Thoracic aorta (tissue), 2 donors: Measurements from ENCODE around the gene RABEPK. TPM values are rescaled to one million over a fixed set of nuclear protein-coding genes. Genes with fewer than 3 reads are reported as not detected.
"Not testable (repeated sequence)": the region's sequence is repeated elsewhere in the genome, so short reads cannot be mapped to it uniquely, and the experiment has no call there.

Source experiments
- ATAC-seq: fragments of 150-250 bp; one replicate; pipeline ENCODE4 v1.8.0; 2017; ENCODE audit warnings: low read depth; ENCODE audit not compliant: insufficient number of reproducible peaks, low FRiP score
- DNase-seq: peaks from one replicate; pipeline ENCODE4 v3.0.0-alpha.2; 2020; ENCODE audit warnings: low spot score
- H3K27ac ChIP-seq, 2 donors: fragments of 200-600 bp; sonication (generic); 1 replicate in 1 of 2; 2 replicates in 1 of 2; pipeline ENCODE4 v1.5.1; 2016; ENCODE audit warnings: mild to moderate bottlenecking in 2 of 2, moderate library complexity in 2 of 2
- H3K27me3 ChIP-seq: fragments of 200-600 bp; sonication (generic); replicated peaks from 2 replicates; pipeline ENCODE4 v1.6.0; 2016; ENCODE audit warnings: mild to moderate bottlenecking; ENCODE audit not compliant: insufficient read depth
- H3K36me3 ChIP-seq: fragments of 200-600 bp; sonication (generic); one replicate; pipeline ENCODE4 v1.5.1; 2016
- H3K4me1 ChIP-seq, 2 donors: fragments of 200-600 bp; sonication (generic); 1 replicate in 1 of 2; 2 replicates in 1 of 2; pipeline versions ENCODE4 v1.5.1 to v1.6.0; 2016; ENCODE audit warnings: low read depth in 2 of 2, mild to moderate bottlenecking in 1 of 2; ENCODE audit not compliant: control insufficient read depth in 1 of 2
- H3K4me3 ChIP-seq: fragments of 200-600 bp; sonication (generic); 2 replicates; pipeline ENCODE4 v1.5.1; 2016; ENCODE audit warnings: mild to moderate bottlenecking
- H3K9me3 ChIP-seq: fragments of 200-600 bp; sonication (generic); 2 replicates; pipeline ENCODE4 v1.5.1; 2016
- CTCF ChIP-seq: fragments of 200-600 bp; sonication (generic); IDR thresholded peaks from one replicate; pipeline ENCODE4 v1.5.1; 2019; ENCODE audit warnings: antibody characterized with exemption
- total RNA-seq, 2 donors: library from RNA; depleted of rRNA; stranded (reverse); fragments of >200 nt; gene quantifications; one replicate each; pipeline versions ENCODE4 v1.1.0 to v1.2.3, GENCODE V29; 2016

Gene RABEPK
- total RNA-seq, 2 donors from 2014 or later = 8.1 to 9.9 TPM

- ATAC-seq = no peak
- peak overlapping the region; percentile 99 for H3K4me3 ChIP-seq
- no peaks in the 10 kb centered on the region for H3K27me3 ChIP-seq
- H3K4me1 ChIP-seq = peaks cover 23 to 26% of the 10 kb centered on the region in 2 donors
- H3K9me3 ChIP-seq = no peaks in the 10 kb centered on the region
- no peak for TF ChIP-seq CTCF
- H3K36me3 ChIP-seq = peaks cover 5% of the 10 kb centered on the region
- peak overlapping the region; percentile 75 to 83 for H3K27ac ChIP-seq
- no peak for DNase-seq
These were observed 62.1 kb downstream of the RABEPK start for GRCh38 chr9:125262294-125262991.

- H3K27me3 ChIP-seq, DNase-seq, H3K9me3 ChIP-seq, H3K4me3 ChIP-seq, ATAC-seq, H3K36me3 ChIP-seq: not testable (repeated sequence)
- peaks cover 30 to 37% of the 10 kb centered on the region in 2 donors for H3K4me1 ChIP-seq
- H3K27ac ChIP-seq = peak overlapping the region in 1 of 2 donors; percentile 40
These were observed 63.7 kb downstream of the RABEPK start for GRCh38 chr9:125264068-125264467.

GRCh38 chr9:125268394-125269013 is 68.2 kb downstream of the RABEPK start:
- ATAC-seq = no peak
- no peaks in the 10 kb centered on the region for H3K9me3 ChIP-seq
- no peak for DNase-seq
- H3K36me3 ChIP-seq = peaks cover 5% of the 10 kb centered on the region
- no peak for TF ChIP-seq CTCF
- peaks cover 36 to 40% of the 10 kb centered on the region in 2 donors for H3K4me1 ChIP-seq
- no peak overlapping the region for H3K27ac ChIP-seq
- no peak overlapping the region for H3K4me3 ChIP-seq
- H3K27me3 ChIP-seq = no peaks in the 10 kb centered on the region

- Histone ChIP-seq H3K27ac (no peak overlapping the region), H3K4me3 (peak overlapping the region; percentile 1), H3K4me1 (peaks cover 31 to 37% of the 10 kb centered on the region in 2 donors), H3K36me3 (peaks cover 3% of the 10 kb centered on the region), H3K27me3 (no peaks in the 10 kb centered on the region), H3K9me3 (no peaks in the 10 kb centered on the region)
- ATAC-seq (no peak), DNase-seq (no peak)
- TF ChIP-seq CTCF = no peak
These were observed 68.7 kb downstream of the RABEPK start for GRCh38 chr9:125269014-125269397.

- Histone ChIP-seq H3K27me3 (no peaks in the 10 kb centered on the region), H3K27ac (no peak overlapping the region), H3K4me3 (no peak overlapping the region), H3K4me1 (peaks cover 23 to 29% of the 10 kb centered on the region in 2 donors), H3K36me3 (no peaks in the 10 kb centered on the region), H3K9me3 (no peaks in the 10 kb centered on the region)
- ATAC-seq (no peak), DNase-seq (no peak)
- TF ChIP-seq CTCF = no peak
These were observed 70.7 kb downstream of the RABEPK start for GRCh38 chr9:125271081-125271480.
